GM18498 (cell line): ENCODE data around the gene MT1M.
"Not testable (repeated sequence)": the region's sequence is repeated elsewhere in the genome, so short reads cannot be mapped to it uniquely, and the experiment has no call there.

Source experiments
- ATAC-seq: cut with Tn5 transposase; IDR thresholded peaks from one replicate; pipeline ENCODE4 v1.9.1; 2021; ENCODE audit warnings: mild to moderate bottlenecking, moderate library complexity; ENCODE audit not compliant: unreplicated experiment

The MT1M gene

GRCh38 chr16:56608043-56608875 is 24.2 kb upstream of the MT1M start, which contains the start of gene MT2A:
Gene MT2A, plus strand, starts transcription at chr16:56608584. Its CDS starts 72 bp downstream, at chr16:56608656.
- ATAC-seq, result peak; percentile 89

- ATAC-seq, result no peak
These were observed 23.5 kb upstream of the MT1M start for GRCh38 chr16:56608876-56609462.

- peak; percentile 45 for ATAC-seq
These were observed 23.0 kb upstream of the MT1M start for GRCh38 chr16:56609463-56609921.

- ATAC-seq, result no peak
These were observed 22.3 kb upstream of the MT1M start for GRCh38 chr16:56610017-56610608.

GRCh38 chr16:56610609-56611111 is 21.8 kb upstream of the MT1M start:
- ATAC-seq, result no peak

- ATAC-seq, result no peak
These were observed 21.1 kb upstream of the MT1M start for GRCh38 chr16:56611281-56611833.

GRCh38 chr16:56613706-56614105 is 18.8 kb upstream of the MT1M start:
- ATAC-seq, result no peak

GRCh38 chr16:56614549-56614991 is 17.9 kb upstream of the MT1M start:
- no peak for ATAC-seq

- no peak for ATAC-seq
These were observed 17.1 kb upstream of the MT1M start for GRCh38 chr16:56615353-56615752.

GRCh38 chr16:56616608-56617211 is 15.7 kb upstream of the MT1M start:
- ATAC-seq, result no peak

- no peak for ATAC-seq
These were observed 15.0 kb upstream of the MT1M start for GRCh38 chr16:56617212-56618085.

GRCh38 chr16:56618138-56618537 is 14.3 kb upstream of the MT1M start:
- ATAC-seq, result no peak

GRCh38 chr16:56620339-56620897 is 12.0 kb upstream of the MT1M start:
- no peak for ATAC-seq

GRCh38 chr16:56621665-56622445 is 10.6 kb upstream of the MT1M start:
- not testable (repeated sequence) for ATAC-seq

- ATAC-seq, result not testable (repeated sequence)
These were observed 9.3 kb upstream of the MT1M start for GRCh38 chr16:56623184-56623583.

- ATAC-seq, result no peak
These were observed 8.8 kb upstream of the MT1M start for GRCh38 chr16:56623637-56624036.

GRCh38 chr16:56625140-56625942 is 7.1 kb upstream of the MT1M start, which contains the start of gene MT1E:
Gene MT1E, plus strand, starts transcription at chr16:56625781. Its CDS starts 71 bp downstream, at chr16:56625852.
- ATAC-seq, result peak; percentile 65
